Skeletal muscle tissue (tissue), 4 donors: ENCODE data around the gene FUNDC2. TPM values are rescaled to one million over a fixed set of nuclear protein-coding genes. Genes with fewer than 3 reads are reported as not detected.

Experiments used
- H3K27ac ChIP-seq: one replicate; pipeline ENCODE4 v1.7.0; 2013; ENCODE audit warnings: mild to moderate bottlenecking, low read depth, low read length, inconsistent platforms
- H3K27me3 ChIP-seq, 3 donors: one replicate each; pipeline ENCODE4 v1.7.0; 2013; ENCODE audit warnings: low read length in 3 of 3; ENCODE audit not compliant: control insufficient read depth in 3 of 3, insufficient read depth in 3 of 3
- H3K36me3 ChIP-seq, 3 donors: one replicate each; pipeline ENCODE4 v1.7.0; 2013; ENCODE audit warnings: low read length in 3 of 3; ENCODE audit not compliant: control insufficient read depth in 3 of 3, insufficient read depth in 3 of 3
- H3K4me1 ChIP-seq, 3 donors: one replicate each; pipeline ENCODE4 v1.7.0; 2013; ENCODE audit warnings: low read length in 3 of 3, mild to moderate bottlenecking in 3 of 3; ENCODE audit not compliant: control insufficient read depth in 3 of 3, insufficient read depth in 3 of 3
- H3K4me3 ChIP-seq, 3 donors: one replicate each; pipeline ENCODE4 v1.7.0; 2013; ENCODE audit warnings: low read length in 3 of 3
- H3K9ac ChIP-seq, 3 donors: one replicate each; pipeline ENCODE4 v1.7.0; 2013; ENCODE audit warnings: low read length in 3 of 3, mild to moderate bottlenecking in 3 of 3, moderate library complexity in 2 of 3, low read depth in 1 of 3
- H3K9me3 ChIP-seq, 3 donors: one replicate each; pipeline ENCODE4 v1.7.0; 2013; ENCODE audit warnings: low read length in 3 of 3; ENCODE audit not compliant: control insufficient read depth in 3 of 3
- total RNA-seq: library from RNA; depleted of rRNA; stranded (reverse); fragments of >200 nt; gene quantifications from one replicate; pipeline ENCODE4 v1.2.3, GENCODE V29; 2014
- donor health status: Osteomylitis.

The FUNDC2 gene
- total RNA-seq, 1 donor from 2014 or later, result 45.9 TPM

- no peak overlapping the region for H3K27ac ChIP-seq
- H3K4me3 ChIP-seq, result no peak overlapping the region
- no peaks in the 10 kb centered on the region for H3K36me3 ChIP-seq
- H3K27me3 ChIP-seq, result no peaks in the 10 kb centered on the region
- H3K4me1 ChIP-seq, result peaks cover 0 to 4% (median 2%) of the 10 kb centered on the region in 3 donors
- no peak overlapping the region for H3K9ac ChIP-seq
- H3K9me3 ChIP-seq, result no peaks in the 10 kb centered on the region
Measured at GRCh38 chrX:155065035-155065734, 38.5 kb downstream of the FUNDC2 start.

DNA sequence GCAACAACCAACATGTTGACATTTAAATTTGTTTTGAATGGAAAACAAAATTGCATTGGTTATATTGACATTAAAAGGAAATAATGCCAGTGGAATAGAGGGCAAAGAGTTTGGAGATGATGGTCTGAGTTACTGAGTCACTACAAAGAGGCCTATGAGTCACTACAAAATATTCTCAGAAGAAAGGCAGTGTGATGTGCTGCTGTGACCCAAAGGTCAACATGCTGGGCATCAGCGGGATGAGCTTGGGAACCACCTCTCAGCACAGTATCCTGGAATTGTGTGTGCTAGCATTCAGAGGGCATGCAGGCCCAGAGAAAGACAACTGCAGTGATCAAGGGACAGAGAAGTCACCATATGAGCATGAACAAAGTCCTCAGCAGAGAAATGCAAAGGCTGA, 41.5 kb downstream of the FUNDC2 start:
- Histone ChIP-seq H3K27ac (no peak overlapping the region), H3K4me1 (peaks cover 0 to 5% (median 2%) of the 10 kb centered on the region in 3 donors), H3K9ac (no peak overlapping the region)

DNA sequence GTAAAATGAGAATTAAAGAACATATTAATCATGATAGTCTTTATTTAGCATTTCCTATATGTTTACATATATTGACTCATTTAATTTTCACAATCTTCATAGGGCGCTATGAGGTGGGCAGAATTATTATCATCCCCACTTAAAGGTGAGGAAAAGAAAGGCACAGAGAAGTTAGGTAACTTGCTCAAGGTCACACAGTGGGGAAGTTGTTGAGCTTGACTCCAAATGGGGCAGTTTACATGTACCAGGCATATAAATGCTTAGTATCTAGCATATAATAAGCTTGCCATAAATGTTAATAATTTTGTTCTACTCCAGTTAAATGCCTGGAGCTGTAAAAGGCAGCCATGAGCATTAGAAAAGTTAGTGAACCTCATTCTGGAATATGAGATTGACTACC, 42.8 kb downstream of the FUNDC2 start:
- Histone ChIP-seq H3K9me3 (no peaks in the 10 kb centered on the region), H3K27ac (no peak overlapping the region), H3K36me3 (peaks cover 0 to 3% (median 0%) of the 10 kb centered on the region in 3 donors), H3K4me3 (peak overlapping the region in 2 of 3 donors; percentile 56 to 78), H3K9ac (no peak overlapping the region), H3K27me3 (no peaks in the 10 kb centered on the region), H3K4me1 (peaks cover 0 to 5% (median 2%) of the 10 kb centered on the region in 3 donors)

More for the DNA sequence above, 41.5 kb downstream of the FUNDC2 start:
- Histone ChIP-seq H3K4me3 (no peak overlapping the region), H3K36me3 (no peaks in the 10 kb centered on the region), H3K9me3 (no peaks in the 10 kb centered on the region), H3K27me3 (no peaks in the 10 kb centered on the region)

DNA sequence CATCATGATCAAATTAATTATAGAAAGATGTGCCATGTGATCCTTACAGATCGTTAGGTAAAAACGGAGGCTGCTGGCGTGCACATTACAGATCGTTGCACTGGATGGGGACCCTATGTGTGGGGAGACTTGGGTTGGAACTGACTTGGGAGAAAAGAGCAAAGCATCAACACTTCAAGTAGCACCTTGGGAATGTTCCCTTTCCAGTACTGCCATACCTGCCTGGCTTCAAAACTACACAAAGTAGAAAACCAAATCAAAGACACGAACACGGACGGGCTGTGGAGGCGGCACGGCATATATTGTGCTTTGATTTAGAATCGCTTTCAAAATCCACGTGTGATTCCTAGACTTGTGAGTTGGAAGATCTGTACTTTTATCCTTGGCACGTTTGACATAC, 43.4 kb downstream of the FUNDC2 start:
- no peaks in the 10 kb centered on the region for H3K27me3 ChIP-seq
- H3K36me3 ChIP-seq, result peaks cover 0 to 3% (median 0%) of the 10 kb centered on the region in 3 donors
- peak overlapping the region; percentile 56 to 78 (median 72) for H3K4me3 ChIP-seq
- H3K27ac ChIP-seq, result no peak overlapping the region
- peaks cover 0 to 5% (median 2%) of the 10 kb centered on the region in 3 donors for H3K4me1 ChIP-seq
- no peaks in the 10 kb centered on the region for H3K9me3 ChIP-seq
- peak overlapping the region; percentile 71 to 83 (median 76) for H3K9ac ChIP-seq

DNA sequence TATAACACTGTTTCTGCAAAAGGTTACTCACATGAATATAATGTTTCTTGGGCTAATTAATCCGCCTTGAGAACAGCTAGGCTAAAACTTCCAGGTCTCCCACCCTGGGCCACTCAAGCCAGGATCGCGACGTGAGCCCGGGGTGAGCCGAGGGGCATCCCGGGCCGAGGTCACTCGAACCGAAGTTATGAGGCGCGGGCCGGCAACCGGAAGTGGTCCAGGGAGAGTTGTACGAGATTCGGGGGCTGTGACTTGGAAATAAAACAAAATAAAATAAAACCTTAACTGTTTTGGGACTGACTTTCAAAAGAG, 44.0 kb downstream of the FUNDC2 start:
- Histone ChIP-seq H3K36me3 (peaks cover 0 to 7% (median 6%) of the 10 kb centered on the region in 3 donors), H3K27me3 (no peaks in the 10 kb centered on the region), H3K27ac (peak overlapping the region; percentile 78), H3K4me1 (peaks cover 0 to 5% (median 2%) of the 10 kb centered on the region in 3 donors), H3K4me3 (peak overlapping the region; percentile 56 to 78 (median 72)), H3K9ac (peak overlapping the region; percentile 71 to 83 (median 76)), H3K9me3 (no peaks in the 10 kb centered on the region)

GRCh38 chrX:155070975-155071693, 44.5 kb downstream of the FUNDC2 start, which contains the start of the genes BRCC3, CMC4 and MTCP1:
Gene BRCC3, plus strand, starts transcription at chrX:155071508. Its CDS starts 20 bp downstream, at chrX:155071528.
Gene CMC4, minus strand, starts transcription at chrX:155071136. Its CDS starts 7,113 bp downstream, at chrX:155064023.
Gene MTCP1, minus strand, starts transcription at chrX:155071136. Its CDS starts 5,126 bp downstream, at chrX:155066010.
- Histone ChIP-seq H3K4me3 (peak within 1 kb of the TSS; percentile 78 to 79 (median 78)), H3K27ac (peak within 1 kb of the TSS; percentile 78), H3K4me1 (peaks cover 0 to 5% (median 2%) of the 10 kb centered on the region in 3 donors)

DNA sequence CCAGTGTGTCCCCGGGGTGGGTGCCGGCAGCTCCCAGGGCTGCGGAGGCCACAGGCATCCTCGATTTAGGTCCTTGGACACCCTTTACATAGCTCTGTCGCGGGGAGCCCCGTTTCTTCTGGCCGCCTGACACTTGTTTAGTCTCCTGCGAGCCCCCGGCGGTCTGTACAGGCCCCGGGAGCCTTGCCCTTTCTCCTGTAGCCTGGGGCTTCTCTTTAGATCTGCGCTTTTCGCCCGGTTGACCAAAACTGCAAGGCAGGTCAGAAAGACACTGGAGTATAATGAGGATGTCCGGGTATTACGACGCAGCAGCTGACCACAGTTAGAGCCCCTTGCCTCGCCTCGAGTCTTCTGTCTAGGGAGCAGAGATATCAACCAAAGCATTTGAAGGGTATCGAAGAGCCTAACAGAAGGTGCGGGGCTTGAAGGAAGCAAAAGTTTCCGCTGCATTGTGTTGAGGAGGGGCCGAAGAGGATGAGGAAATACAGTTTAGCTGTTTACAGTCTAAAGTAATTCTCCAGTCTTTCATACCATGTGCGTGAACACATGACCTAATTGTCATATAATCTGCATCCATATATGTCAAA, 45.1 kb downstream of the FUNDC2 start:
- peak overlapping the region; percentile 68 to 85 (median 79) for H3K9ac ChIP-seq
- H3K9me3 ChIP-seq, result no peaks in the 10 kb centered on the region
- H3K4me1 ChIP-seq, result peaks cover 0 to 5% (median 2%) of the 10 kb centered on the region in 3 donors
- H3K27me3 ChIP-seq, result no peaks in the 10 kb centered on the region
- H3K4me3 ChIP-seq, result peak overlapping the region; percentile 77 to 79 (median 78)
- peak overlapping the region; percentile 61 for H3K27ac ChIP-seq
- peaks cover 0 to 14% (median 7%) of the 10 kb centered on the region in 3 donors for H3K36me3 ChIP-seq

More at GRCh38 chrX:155070975-155071693, 44.5 kb downstream of the FUNDC2 start, which contains the start of the genes BRCC3, CMC4 and MTCP1:
- Histone ChIP-seq H3K9me3 (no peaks in the 10 kb centered on the region), H3K9ac (peak within 1 kb of the TSS; percentile 71 to 85 (median 79)), H3K36me3 (peaks cover 0 to 11% (median 7%) of the 10 kb centered on the region in 3 donors), H3K27me3 (no peaks in the 10 kb centered on the region)

DNA sequence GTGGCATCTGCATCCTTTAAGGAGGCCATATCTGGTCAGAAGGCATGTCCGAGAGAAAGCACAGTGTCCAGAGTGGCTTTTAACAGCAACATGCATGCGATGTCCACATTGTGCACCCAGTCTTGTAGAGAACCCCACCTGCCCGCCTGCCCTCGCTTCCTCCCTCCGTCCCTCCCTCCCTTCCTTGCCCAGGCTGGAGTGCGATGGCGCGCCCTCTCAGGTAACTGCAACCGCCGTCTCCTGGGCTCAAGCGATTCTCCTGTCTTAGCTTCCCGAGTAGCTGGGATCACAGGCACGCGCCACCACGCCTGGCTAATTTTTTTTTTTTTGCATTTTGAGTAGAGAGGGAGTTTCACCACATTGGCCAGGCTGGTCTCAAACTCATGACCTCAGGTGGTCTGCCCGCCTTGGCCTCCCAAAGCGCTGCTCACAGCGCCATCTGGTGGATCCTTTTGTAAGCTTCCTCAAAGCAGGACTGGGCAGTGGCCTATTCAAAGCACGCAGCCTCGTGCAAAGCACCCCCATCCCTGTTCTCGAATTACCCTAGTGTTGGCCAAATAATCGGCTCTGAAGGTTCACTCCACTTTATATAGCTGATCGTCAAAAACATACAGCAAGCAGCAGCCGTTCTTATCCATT, 59.7 kb downstream of the FUNDC2 start:
- Histone ChIP-seq H3K9me3 (no peaks in the 10 kb centered on the region), H3K27me3 (no peaks in the 10 kb centered on the region), H3K4me3 (no peak overlapping the region), H3K27ac (no peak overlapping the region), H3K36me3 (peaks cover 0 to 18% (median 2%) of the 10 kb centered on the region in 3 donors), H3K4me1 (no peaks in the 10 kb centered on the region), H3K9ac (no peak overlapping the region)

GRCh38 chrX:155086961-155087735, 60.5 kb downstream of the FUNDC2 start:
- Histone ChIP-seq H3K4me1 (no peaks in the 10 kb centered on the region), H3K9ac (no peak overlapping the region), H3K36me3 (peaks cover 0 to 18% (median 2%) of the 10 kb centered on the region in 3 donors), H3K27ac (no peak overlapping the region), H3K27me3 (no peaks in the 10 kb centered on the region), H3K4me3 (no peak overlapping the region), H3K9me3 (no peaks in the 10 kb centered on the region)
